ENCODE results near the gene PSPC1.

DNA sequence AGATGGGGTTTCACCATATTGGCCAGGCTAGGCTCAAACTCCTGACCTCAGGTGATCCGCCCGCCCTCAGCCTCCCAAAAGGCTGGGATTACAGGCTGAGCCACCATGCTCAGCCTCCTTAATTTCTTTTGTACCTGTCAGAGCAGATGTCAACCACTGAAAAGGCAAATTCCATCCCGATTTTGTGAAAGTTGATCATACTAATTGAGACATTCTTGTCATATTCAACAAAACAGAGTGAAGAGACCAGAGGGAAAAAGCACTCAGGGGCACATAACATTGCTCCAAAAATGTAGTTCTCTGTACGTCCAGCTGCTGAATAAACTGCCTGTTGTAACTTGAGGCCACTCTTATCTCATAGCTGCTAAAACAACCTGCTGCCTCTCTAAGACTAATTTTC, 27.4 kb upstream of the PSPC1 start:
- TF ChIP-seq, protein P1, sequence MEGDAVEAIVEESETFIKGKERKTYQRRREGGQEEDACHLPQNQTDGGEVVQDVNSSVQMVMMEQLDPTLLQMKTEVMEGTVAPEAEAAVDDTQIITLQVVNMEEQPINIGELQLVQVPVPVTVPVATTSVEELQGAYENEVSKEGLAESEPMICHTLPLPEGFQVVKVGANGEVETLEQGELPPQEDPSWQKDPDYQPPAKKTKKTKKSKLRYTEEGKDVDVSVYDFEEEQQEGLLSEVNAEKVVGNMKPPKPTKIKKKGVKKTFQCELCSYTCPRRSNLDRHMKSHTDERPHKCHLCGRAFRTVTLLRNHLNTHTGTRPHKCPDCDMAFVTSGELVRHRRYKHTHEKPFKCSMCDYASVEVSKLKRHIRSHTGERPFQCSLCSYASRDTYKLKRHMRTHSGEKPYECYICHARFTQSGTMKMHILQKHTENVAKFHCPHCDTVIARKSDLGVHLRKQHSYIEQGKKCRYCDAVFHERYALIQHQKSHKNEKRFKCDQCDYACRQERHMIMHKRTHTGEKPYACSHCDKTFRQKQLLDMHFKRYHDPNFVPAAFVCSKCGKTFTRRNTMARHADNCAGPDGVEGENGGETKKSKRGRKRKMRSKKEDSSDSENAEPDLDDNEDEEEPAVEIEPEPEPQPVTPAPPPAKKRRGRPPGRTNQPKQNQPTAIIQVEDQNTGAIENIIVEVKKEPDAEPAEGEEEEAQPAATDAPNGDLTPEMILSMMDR (IDR thresholded peaks at IDR 0.05; ENCODE audit: insufficient read depth, low read length): no peak
- TF ChIP-seq SPI1 (IDR thresholded peaks at IDR 0.05; ENCODE audit: borderline replicate concordance, low read depth): no peak
